ENCODE data around the gene SMAD6.

Gene SMAD6

DNA sequence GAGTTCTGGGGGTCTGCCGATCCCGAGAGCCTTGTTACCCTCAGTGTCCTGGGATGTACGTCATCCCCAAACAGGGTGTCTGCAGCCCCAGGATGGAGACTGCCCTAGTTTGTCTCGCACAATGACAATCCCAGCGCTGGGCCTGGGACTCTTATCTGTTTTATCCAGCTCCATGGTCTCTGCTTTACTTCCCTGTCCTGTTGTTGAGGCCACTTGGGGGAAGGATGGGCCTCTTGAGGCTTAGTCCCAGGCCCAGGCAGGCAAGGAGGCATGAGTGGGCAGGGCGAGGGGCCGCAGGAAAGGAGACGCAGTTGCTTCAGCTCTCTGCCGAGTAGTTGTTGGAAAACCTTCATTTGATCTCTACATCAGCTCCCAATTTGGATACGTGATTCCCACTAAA, 17.4 kb downstream of the SMAD6 start:
- DNase-seq (ENCODE audit: low read depth in 3 of 3, low spot score in 1 of 3), result no peak

DNA sequence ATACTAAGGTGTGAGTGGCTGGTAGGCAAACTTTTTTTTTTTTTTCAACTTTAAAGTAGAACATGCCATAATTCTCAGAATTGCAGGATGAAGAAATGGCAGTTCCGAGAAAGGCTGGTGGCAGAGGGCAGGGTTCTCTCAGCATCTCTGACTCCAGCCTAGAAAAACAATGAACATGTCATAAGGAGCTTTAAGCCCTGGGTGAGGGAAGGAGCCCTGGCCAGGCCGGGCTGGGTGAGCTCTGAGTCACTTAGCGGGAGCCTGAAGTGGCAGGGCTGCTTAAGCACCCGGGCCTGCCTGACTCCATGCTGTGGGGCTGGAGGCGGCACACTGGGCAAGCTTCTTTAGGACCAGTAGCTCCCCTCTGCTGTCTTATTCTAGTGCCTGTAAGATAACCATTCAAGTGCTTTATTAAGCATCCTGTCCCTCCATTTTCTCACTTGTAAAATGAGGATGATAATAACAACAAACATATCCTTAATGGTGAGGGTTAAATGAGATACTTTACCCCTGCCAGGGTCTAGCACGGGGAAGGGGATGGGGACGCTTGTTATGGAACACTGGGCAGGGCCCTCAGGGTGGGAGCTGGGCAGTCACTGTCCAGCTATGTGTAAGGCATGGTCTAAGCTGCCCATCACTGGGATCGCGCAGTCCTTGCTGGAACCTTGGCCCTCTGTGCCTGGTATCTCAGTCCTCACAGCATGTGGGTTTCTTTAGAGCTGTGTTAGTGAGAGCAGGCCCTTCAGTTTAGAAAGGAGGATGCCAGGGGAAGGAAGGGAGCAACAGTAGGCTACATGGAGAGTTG, 18.4 kb downstream of the SMAD6 start:
- no peak for DNase-seq (ENCODE audit: low read depth in 3 of 3, low spot score in 1 of 3)

DNA sequence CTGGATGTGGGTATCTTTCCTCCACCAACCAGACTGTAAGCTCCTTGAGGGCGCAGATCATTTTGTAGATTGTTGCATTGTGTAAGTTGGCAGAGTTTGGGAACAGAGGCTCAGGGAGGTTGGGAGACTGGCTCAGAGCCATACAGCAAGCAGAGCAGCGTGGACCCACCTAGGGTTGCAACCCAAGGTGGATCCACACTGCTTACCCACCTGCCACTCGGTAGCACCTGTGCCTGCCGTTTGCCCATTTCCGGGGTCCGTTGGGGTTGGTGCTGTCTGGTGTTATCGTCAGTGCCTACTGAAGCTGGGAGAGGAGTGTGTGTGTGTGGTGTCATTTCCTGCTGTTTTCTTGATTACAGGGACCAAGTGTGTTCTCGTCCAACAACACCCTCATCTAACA, 19.0 kb downstream of the SMAD6 start:
- no peak for DNase-seq (ENCODE audit: low read depth in 3 of 3, low spot score in 1 of 3)

DNA sequence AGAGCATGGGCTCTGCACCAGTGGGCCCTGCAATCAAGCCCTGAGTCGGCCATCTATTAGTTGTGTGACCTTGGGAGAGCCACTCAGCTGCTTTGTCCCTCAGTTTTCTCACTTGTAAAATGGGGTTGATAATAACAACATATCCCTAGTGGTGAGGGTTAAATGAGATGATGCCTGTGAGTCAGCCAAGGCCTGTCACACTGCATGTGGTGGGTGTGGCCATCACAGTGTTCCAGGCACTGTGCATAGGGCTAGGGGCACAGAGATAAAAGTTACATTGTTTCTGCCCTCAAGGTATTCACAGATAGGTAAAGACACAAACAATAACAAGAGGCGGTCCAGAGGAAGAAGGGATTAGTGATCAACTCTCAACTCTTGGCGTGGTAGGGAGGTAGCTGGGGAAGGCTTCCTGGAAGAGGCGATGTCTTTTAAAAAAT, 19.5 kb downstream of the SMAD6 start:
- DNase-seq (ENCODE audit: low read depth in 3 of 3, low spot score in 1 of 3), result no peak

DNA sequence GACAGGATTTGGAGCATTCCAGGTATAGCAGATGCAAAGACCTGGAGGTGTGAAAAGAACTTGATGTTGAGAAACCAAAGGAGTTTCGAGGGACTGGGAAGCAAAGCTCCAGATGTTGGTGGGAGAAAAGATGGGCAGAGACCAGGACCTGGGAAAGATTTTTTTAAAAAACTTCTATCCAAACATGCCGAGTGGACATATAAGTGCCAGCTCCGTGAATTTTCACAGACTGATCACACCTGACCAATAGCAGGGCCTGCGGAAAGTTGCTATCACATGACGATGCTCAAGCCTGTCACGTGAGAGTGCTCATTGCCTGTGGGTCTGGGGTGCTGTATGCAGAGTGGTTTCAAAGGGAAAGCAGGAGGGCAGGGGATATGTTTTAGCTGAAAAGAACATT, 19.9 kb downstream of the SMAD6 start:
- DNase-seq (ENCODE audit: low read depth in 3 of 3, low spot score in 1 of 3), result no peak

DNA sequence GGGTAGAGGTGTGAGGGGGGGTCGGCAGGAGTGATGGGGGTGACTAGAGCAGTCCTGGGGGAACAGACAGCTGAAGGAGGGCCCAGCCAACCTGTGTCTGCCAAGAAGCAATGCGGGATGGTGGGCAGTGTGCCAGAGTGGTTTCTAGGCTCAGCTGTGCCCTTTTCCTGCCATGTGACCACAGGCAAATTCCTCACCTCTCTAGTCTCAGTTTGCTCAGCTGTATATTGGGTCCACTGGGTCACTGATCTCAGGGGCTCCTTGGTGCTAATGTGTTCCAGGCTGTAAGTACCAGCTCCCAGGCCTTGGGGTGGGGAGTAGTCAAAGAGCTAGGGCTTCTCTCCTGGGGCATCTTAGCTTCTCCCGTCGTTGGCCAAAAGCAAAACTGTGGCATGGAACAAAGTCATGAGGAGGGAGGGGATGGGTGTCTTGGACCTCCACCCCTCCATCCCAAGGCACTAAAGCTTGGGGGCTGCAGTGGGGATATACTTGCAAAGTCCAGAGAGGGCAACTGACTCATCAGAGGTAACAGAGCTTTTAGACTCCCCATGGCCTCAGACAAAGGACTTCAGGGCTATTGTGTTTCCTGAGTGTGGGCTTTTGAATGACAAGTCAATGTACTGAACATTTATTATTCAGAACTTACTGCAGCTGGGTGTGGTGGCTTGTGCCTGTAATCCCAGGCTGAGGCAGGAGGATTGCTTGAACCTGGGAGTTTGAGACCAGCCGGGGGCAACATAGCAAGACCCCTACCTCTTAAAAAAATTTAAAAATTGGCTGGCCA, 20.9 kb downstream of the SMAD6 start:
- DNase-seq (ENCODE audit: low read depth in 3 of 3, low spot score in 1 of 3), result no peak

DNA sequence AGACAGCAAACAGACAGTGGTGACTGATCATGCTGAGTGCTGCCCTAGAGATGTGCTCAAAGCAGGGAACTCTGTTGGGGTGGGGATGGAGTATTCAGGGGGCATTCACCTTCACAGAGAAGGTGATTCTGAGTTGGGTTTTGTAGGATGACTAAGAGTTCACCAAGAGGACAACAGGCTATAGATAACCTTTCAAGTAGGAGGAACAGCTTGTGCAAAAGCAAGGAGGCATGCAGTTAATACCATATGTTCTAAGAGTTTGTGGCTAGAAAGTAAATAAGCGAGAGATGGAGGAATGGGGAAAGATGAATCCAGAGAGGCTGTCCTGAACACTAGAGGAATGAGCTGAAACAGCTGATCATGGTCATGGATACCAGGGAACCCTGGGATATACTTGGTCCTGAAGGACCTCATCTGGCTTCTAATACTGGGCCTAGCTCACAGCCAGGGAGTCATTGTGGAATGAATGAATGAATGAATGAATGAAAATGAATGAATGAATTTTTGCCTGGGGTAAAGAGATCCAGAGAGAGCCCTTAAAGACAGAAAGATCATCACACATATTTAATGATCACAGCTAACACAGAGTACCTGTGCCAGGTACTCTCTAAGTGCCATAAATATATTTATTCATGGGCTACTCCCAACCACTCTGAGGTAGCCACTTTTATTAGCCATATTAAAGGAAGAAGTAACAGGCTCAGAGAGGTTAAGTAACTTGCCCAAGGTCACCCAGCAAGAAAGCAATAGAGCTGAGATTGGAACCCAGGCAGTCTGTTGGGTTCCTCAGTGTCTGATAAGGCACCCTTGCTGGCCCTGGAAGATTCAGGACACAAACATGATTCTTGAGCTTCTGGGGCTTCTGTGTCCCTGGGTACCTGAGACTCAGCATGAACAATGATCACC, 22.0 kb downstream of the SMAD6 start:
- no peak for DNase-seq (ENCODE audit: low read depth in 3 of 3, low spot score in 1 of 3)

DNA sequence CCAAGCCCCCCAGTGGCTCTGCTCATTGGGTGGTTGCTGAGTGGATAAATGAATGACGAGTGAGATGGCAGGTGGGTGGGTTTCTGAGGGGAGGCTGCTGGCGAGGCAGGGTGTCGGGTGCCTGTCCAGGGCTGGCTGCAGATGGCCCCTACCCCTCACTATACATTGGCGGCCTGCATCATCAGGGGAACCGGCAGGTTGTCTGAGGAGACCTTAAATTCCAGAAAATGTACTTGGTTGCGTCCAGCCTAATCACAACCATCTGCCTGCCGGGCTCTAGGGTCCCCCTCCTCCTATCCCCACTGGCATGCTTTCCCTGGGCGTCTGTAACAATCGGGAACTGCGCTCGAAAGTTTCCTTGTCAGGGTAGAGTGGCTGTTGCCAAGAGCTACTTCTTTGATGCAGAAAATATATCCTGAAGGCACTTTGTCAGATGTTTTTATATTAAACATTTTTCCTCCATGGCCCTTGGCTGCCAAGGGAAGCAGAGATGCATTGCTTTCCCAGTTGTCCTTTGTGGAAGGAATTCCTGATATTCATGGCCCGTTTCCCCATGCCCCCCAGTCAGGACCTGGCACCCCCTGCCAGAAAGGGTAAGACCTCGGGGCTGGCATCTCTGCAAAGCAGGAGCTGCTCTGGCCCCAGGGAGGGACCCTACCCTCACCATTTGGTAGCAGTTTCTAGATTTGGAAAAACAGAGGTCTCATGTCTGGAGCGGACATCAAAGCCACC, 22.9 kb downstream of the SMAD6 start:
- no peak for DNase-seq (ENCODE audit: low read depth in 3 of 3, low spot score in 1 of 3)

DNA sequence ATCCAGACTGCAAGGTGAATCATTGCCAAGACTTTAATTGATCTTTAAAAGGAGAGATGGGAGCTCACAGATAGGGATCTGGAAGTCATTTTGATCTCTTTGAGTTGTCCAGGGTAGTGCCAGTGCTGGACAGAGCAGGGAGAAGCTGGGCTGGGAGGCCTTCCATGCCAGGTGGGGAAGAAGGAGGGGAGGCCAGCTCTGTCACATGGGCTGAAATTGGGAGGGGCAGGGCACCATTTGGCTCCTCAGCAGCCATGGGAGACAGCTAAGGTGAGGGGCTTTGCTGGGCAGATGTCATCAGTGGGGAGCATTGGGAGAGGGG, 23.4 kb downstream of the SMAD6 start:
- DNase-seq (ENCODE audit: low read depth in 3 of 3, low spot score in 1 of 3), result no peak

DNA sequence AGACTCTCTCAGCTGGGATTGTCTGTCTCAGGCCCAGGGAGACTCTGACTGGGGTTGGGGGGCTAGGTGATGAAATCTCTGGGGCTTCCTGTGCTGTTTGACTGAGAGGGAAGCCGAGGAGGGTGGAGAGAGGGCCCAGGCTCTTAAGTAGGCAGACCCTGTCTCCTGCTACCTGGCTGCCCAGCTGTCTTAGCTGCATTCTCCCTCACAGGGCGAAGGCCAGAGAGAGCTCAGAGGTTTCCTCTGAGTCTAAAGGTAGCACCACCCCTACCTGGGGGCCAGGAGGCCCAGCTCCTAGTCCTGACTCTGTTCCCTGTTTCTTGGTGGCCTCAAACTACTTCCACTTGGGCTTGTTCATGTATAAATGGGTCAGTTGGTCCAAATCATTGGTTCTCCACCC, 24.4 kb downstream of the SMAD6 start:
- no peak for DNase-seq (ENCODE audit: low read depth in 3 of 3, low spot score in 1 of 3)

DNA sequence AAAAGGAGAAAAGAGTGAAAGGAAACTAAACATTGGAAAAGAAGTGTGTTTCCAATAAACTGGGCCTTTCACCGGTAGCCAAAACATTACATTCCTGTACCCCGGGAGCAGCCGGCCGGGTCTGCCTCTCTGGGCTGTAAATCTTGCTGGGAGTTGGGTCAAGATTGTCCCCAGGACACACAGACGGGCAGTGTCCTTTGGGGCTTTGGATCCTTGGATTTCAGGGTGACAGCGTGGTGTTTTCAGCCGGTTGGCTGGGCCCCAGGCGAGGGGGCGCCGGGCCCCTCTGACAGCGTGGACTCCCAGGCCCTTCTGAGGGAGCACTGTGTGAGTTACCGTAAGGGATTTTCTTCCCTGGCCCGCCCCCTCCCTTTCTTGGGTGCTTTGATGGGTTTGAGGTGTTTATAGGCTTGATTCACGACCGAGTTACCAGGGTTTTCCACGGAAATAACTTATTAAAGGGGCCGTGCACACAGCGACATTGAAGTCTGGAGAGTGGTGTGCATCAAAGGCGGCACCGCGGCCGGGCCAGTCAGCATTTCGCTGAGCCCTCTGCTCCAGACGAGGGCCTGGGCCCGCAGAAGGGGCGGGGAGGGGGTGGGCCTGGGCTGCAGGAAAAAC, 27.4 kb downstream of the SMAD6 start:
- DNase-seq (ENCODE audit: low read depth in 3 of 3, low spot score in 1 of 3), result no peak

DNA sequence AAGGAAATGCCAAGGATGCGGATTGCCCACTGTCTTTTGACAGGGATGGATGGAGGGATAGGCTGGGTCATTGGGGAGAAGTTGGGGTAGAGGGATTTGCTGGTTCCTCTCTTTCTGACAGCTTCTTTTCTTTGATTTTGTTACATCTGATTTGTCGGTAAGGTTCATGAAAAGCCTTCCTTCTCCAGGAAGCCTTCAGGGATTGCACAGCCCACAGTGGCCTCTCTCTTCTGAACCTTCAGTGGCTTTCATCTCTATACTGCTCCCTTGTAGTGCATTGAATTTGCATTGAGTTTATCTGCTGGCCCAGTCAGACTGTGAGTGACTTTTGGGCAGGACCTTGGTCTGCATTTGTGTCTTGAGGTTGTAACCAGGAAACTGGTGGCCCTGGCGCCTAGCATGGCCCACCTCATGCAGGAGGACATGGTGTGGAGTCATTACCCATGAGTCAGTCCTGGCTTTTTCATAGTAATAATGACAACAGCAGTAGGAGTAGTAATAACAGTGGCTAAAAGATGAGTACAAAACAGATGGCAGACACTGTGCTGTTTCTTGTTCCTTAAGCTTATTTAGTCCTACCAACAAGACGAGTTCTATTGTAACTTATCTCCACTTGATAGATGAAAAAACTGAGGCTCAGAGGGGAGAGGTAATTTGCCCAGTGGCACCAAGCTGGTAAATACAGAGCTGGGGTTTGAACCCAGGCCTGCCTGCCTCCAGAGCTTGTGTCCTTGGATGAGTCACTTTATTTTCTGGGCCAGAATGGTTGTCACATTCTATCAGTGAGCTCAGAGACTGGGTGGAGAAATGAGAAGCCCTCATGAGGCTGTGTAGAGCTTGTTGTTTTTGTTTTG, 28.4 kb downstream of the SMAD6 start:
- DNase-seq (ENCODE audit: low read depth in 3 of 3, low spot score in 1 of 3), result no peak

DNA sequence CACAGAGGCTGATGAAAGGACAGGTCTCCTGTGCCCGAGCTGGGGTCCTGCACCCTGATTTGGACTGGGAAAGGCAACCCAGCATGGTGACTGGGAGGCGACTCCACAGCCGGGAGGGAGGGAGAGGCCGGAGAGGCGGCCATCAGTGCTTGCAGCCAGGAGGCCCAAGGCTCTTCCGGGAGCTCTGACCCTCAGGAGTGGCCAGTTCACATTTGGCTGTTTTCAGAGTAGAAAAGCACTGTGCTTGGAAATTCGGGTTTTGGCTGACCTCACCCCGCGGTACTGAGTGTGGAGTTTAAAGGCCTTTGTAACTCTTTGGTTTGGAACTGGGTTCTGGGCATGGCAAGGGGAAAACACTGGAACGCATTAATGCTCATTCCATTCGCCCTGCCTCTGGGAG, 31.9 kb downstream of the SMAD6 start:
- no peak for DNase-seq (ENCODE audit: low read depth in 3 of 3, low spot score in 1 of 3)

DNA sequence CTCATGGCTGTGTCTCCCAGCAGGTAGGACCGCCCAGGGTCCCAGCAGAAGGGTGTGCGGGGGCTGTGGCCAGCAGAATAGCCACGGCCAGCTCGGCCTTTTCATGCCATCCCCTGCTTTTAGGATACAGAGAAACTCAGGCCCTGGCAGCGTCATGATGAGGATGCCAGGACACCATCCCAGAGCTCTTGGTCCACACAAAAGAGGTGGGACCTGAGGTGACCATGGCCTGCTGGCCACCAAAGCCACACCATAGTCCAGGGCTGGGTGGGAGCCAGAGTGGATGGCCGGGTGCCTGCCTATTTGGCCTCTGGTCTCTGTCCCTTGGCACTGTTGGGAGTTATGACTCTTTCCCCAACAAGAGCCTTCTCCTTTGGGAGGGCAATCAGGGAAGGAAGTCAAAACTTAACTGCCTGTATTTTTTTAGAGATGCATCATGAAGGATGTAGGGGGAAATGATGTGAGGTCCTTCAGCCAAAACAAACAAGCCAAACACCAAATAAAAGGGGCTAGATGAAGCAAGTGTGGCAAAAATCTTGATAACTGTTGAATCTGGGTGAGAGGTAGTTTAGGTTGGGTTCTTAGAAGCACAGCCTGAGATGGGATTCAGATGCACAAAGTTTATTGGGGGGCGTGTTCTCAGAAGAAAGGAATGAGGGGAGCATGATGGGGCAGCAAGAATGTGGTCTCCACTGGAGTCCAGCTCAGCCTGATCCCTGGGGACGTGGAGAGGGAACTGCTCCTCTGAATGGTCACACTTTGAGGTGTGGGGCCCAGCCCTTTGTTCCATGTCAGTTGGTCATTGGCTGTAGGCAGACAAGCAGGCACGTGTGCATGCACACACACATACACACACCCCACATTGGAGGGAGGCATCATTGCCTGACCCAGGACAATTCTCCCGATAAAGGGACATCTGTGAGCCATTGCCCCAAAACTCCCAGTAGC, 33.2 kb downstream of the SMAD6 start:
- no peak for DNase-seq (ENCODE audit: low read depth in 3 of 3, low spot score in 1 of 3)

DNA sequence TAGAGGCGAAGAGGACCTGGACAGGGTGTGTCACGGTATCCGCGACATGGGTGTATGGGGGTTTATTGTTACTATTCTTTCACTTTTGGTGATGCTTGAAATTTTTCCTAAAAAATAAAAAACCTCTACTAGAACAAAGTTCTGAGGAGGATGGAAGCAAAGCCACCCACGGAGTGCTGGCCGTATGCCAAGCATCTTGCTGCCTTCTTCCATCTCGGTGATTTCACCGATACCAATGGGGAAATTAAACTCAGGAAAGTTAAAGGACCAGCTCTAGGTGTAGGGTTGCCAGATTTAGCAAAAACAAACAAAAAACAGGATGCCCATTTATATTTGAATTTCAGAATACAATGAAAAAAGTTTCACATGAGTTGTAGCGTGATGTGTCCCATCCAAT, 33.9 kb downstream of the SMAD6 start:
- DNase-seq (ENCODE audit: low read depth in 3 of 3, low spot score in 1 of 3), result no peak

DNA sequence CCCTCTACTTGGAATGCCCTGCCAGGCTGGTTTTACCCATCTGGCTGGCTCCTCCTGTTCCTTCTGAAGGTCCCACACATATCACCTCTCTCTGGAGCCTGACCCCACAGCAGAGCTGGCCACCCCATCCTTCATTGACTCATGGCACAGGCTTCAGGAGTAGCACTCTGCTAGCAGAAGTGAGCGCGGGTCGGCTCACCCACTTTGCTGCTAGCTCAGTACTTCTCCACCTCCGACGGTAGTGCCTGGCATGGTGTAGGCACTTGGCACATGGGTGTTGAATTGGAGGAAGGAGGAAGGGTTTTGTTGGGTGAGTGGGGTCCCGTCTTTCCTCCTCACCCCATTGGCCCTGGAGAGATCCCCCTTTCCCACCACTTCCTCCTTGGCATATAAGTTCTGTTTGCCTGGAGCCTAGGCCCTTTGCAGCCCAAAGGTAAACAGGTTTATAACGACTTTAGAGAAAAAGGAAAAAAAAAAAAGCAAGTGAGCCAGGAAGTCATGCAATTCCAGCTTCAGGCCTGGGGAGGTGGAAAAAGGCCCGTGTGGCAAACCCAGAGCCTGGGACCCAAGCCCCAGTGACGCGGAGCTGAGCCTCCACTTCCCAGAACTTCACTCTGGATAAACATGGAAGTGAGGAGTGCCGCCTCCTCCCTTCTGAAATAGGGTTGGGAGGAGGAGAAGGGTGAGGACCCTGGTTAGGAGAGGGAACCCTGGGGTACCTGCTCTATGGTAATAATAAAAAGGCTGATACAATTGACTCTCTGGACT, 35.4 kb downstream of the SMAD6 start:
- no peak for DNase-seq (ENCODE audit: low read depth in 3 of 3, low spot score in 1 of 3)

DNA sequence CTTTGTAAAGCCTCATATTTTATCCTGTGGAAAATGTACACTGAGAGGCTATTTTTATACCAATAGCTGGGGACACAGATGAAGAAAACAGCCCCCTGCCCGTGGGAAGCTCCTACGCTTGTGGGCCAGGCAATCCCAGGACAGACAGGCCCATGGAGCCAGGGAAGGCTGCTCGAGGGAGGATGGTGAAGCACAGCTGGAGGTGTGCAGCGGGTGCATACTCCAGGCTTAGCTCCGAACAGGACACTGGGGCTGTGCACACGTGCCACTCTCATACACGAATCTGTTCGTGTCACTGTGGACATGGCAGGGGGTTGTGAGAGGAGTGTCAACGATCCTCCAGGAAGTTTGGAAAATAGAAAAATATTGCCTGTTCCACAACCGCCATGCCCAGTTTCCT, 36.1 kb downstream of the SMAD6 start:
- no peak for DNase-seq (ENCODE audit: low read depth in 3 of 3, low spot score in 1 of 3)

DNA sequence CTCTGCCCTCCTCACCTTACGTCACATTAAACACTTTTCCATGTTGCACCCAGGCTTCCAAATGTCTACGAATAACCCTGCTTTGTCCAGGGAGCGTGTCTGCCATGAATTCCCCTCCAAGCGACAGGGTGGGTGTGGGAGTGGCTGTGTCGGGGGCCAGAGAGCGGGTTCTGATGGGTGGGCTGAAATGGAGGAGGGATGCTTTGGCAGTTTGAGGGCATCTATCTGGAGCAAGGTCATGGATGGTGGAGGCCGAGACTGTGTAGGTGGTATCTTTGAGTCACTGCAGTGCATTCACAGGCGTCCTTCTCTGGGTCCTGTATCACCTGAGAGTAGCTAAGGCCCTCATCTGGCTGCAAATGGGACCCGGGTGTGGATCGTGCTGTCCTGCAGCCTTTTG, 36.6 kb downstream of the SMAD6 start:
- DNase-seq (ENCODE audit: low read depth in 3 of 3, low spot score in 1 of 3), result no peak

Data from stimulated activated CD4-positive, alpha-beta T cell treated with anti-CD3 and anti-CD28 coated beads, TNF-alpha, amount 100 ng/mL, for 1 hour (primary cell).